HepG2 (cell line): Measurements from ENCODE around the gene UEVLD. TPM values are rescaled to one million over a fixed set of nuclear protein-coding genes. Genes with fewer than 3 reads are reported as not detected.

Source experiments
- AHR ChIP-seq: IDR thresholded peaks from 2 replicates; pipeline ENCODE4 v1.6.1; 2018; ENCODE audit warnings: missing genetic modification reagents, missing compliant biosample characterization
- CEBPZ ChIP-seq: IDR thresholded peaks from 2 replicates; pipeline ENCODE4 v1.6.1; 2012; ENCODE audit warnings: low read length, improper control_type of control experiment
- FOXC1 ChIP-seq: sonication (generic); formaldehyde crosslinking; IDR thresholded peaks from 2 replicates; pipeline ENCODE4 v1.8.0; 2022; ENCODE audit warnings: mild to moderate bottlenecking, missing genetic modification reagents, borderline replicate concordance
- HDAC6 ChIP-seq: fragments of 200-600 bp; sonication (generic); IDR thresholded peaks from 2 replicates; pipeline ENCODE4 v1.7.0; 2017; ENCODE audit warnings: mild to moderate bottlenecking, antibody characterized with exemption, low read length, low read depth
- LBX2 ChIP-seq: sonication (generic); formaldehyde crosslinking; IDR thresholded peaks from 2 replicates; pipeline ENCODE4 v1.5.0; 2020; ENCODE audit warnings: missing genetic modification reagents, mild to moderate bottlenecking, borderline replicate concordance
- MTA3 ChIP-seq: sonication (generic); formaldehyde crosslinking; IDR thresholded peaks from 2 replicates; pipeline ENCODE4 v1.4.0; 2020; ENCODE audit warnings: missing genetic modification reagents
- PITX1 ChIP-seq: sonication (generic); formaldehyde crosslinking; IDR thresholded peaks from 2 replicates; pipeline ENCODE4 v1.5.1; 2020; ENCODE audit warnings: mild to moderate bottlenecking, missing genetic modification reagents
- PTBP1 ChIP-seq: fragments of 200-400 bp; formaldehyde crosslinking; IDR thresholded peaks from 2 replicates; pipeline ENCODE4 v1.6.1; 2018; ENCODE audit warnings: low read length, low read depth; ENCODE audit not compliant: poor library complexity, severe bottlenecking
- TCF7 ChIP-seq: sonication (generic); IDR thresholded peaks from 2 replicates; pipeline ENCODE4 v1.6.1; 2016; ENCODE audit warnings: antibody characterized with exemption, low read depth
- TRIM22 ChIP-seq: fragments of 450-650 bp; IDR thresholded peaks from 2 replicates; pipeline ENCODE4 v1.6.1; 2017
- YY1 ChIP-seq: IDR thresholded peaks from 2 replicates; pipeline ENCODE4 v1.6.1; 2011; ENCODE audit warnings: low read length, low read depth, moderate library complexity, mild to moderate bottlenecking; ENCODE audit not compliant: insufficient read depth, insufficient replicate concordance
- ZNF513 ChIP-seq: sonication (generic); formaldehyde crosslinking; conservative IDR thresholded peaks from 2 replicates; pipeline ENCODE4 v1.5.0; 2020; ENCODE audit warnings: missing genetic modification reagents
- ZSCAN20 ChIP-seq: sonication (generic); formaldehyde crosslinking; IDR thresholded peaks from 2 replicates; pipeline ENCODE4 v1.4.0; 2020; ENCODE audit warnings: missing genetic modification reagents, mild to moderate bottlenecking, borderline replicate concordance
- polyA plus RNA-seq, 8 experiments: library from polyadenylated mRNA; depleted of rRNA in 3 of 8; stranded (reverse) in 7 of 8; unstranded in 1 of 8; fragments of >200 nt; fragmentation: Illumina TruSeq in 4 of 8; extraction: Trizol in 4 of 8; gene quantifications; 2 replicates each; pipeline versions ENCODE4 v1.2.1 to v1.2.3, GENCODE V29; 2011 to 2016; ENCODE audit warnings: low read depth in 4 of 8, missing spikeins in 1 of 8, mixed read lengths in 1 of 8; ENCODE audit not compliant: insufficient read depth in 1 of 8
- total RNA-seq, 5 experiments: library from RNA; depleted of rRNA; stranded (reverse); fragments of >200 nt; fragmentation: Illumina TruSeq; extraction: Trizol; gene quantifications; 2 replicates each; pipeline ENCODE4 v1.2.3, GENCODE V29; 2016; ENCODE audit warnings: low read depth in 1 of 5
- TF ChIP-seq, protein P1 (sequence below): sonication (generic); formaldehyde crosslinking; IDR thresholded peaks from 2 replicates; pipeline ENCODE4 v1.4.0; 2020; ENCODE audit warnings: missing genetic modification reagents, borderline replicate concordance
- TF ChIP-seq, protein P2 (sequence below): sonication (generic); formaldehyde crosslinking; IDR thresholded peaks from 2 replicates; pipeline ENCODE4 v1.4.0; 2020; ENCODE audit warnings: mild to moderate bottlenecking, missing genetic modification reagents

The UEVLD gene
- total and polyA plus RNA-seq, 2 of the 13 experiments (the other 11 are each of a cell fraction or from before 2014, with no cell fraction given): 5.7 to 13.7 TPM

DNA sequence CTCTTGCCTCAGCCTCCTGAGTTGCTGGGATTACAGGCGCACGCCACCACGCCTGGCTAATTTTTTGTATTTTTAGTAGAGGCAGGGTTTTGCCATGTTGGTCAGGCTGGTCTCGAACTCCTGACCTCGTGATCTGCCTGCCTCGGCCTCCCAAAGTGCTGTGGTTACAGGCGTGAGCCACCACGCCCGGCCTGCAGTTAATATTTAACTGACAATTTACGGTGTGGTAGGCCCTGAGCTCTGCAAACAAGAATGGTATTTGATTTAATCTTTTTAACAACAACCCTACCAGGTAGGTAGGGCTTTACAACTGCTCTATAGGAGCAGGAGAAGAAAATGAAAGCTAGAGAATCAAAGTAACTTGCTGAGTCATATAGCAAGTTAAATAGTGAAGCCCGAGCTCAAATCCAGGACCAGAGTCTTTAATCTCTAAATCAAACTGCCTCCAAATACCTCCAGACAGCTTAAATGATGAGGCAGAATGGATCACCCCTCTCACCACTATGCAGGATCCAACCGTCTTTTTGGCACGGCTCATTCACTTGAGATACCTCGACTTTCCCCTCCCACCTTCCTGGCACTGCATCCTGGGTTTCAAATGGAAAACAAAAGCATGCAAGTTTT is 9.4 kb downstream of the UEVLD start (continued):
- TF ChIP-seq YY1 (no peak), PITX1 (CRISPR knock-in tag) (peak; percentile 83; the same call in 1 of the 2 replicates), MTA3 (no peak), CEBPZ (no peak), FOXC1 (CRISPR knock-in tag) (no peak), TRIM22 (no peak), PTBP1 (no peak), HDAC6 (no peak), ZSCAN20 (CRISPR knock-in tag) (no peak), ZNF513 (CRISPR knock-in tag) (no peak), LBX2 (CRISPR knock-in tag) (no peak), AHR (CRISPR knock-in tag) (no peak), TCF7 (no peak)
- TF ChIP-seq, protein P1, sequence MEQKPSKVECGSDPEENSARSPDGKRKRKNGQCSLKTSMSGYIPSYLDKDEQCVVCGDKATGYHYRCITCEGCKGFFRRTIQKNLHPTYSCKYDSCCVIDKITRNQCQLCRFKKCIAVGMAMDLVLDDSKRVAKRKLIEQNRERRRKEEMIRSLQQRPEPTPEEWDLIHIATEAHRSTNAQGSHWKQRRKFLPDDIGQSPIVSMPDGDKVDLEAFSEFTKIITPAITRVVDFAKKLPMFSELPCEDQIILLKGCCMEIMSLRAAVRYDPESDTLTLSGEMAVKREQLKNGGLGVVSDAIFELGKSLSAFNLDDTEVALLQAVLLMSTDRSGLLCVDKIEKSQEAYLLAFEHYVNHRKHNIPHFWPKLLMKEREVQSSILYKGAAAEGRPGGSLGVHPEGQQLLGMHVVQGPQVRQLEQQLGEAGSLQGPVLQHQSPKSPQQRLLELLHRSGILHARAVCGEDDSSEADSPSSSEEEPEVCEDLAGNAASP (CRISPR knock-in tag): no peak
- TF ChIP-seq, protein P2, sequence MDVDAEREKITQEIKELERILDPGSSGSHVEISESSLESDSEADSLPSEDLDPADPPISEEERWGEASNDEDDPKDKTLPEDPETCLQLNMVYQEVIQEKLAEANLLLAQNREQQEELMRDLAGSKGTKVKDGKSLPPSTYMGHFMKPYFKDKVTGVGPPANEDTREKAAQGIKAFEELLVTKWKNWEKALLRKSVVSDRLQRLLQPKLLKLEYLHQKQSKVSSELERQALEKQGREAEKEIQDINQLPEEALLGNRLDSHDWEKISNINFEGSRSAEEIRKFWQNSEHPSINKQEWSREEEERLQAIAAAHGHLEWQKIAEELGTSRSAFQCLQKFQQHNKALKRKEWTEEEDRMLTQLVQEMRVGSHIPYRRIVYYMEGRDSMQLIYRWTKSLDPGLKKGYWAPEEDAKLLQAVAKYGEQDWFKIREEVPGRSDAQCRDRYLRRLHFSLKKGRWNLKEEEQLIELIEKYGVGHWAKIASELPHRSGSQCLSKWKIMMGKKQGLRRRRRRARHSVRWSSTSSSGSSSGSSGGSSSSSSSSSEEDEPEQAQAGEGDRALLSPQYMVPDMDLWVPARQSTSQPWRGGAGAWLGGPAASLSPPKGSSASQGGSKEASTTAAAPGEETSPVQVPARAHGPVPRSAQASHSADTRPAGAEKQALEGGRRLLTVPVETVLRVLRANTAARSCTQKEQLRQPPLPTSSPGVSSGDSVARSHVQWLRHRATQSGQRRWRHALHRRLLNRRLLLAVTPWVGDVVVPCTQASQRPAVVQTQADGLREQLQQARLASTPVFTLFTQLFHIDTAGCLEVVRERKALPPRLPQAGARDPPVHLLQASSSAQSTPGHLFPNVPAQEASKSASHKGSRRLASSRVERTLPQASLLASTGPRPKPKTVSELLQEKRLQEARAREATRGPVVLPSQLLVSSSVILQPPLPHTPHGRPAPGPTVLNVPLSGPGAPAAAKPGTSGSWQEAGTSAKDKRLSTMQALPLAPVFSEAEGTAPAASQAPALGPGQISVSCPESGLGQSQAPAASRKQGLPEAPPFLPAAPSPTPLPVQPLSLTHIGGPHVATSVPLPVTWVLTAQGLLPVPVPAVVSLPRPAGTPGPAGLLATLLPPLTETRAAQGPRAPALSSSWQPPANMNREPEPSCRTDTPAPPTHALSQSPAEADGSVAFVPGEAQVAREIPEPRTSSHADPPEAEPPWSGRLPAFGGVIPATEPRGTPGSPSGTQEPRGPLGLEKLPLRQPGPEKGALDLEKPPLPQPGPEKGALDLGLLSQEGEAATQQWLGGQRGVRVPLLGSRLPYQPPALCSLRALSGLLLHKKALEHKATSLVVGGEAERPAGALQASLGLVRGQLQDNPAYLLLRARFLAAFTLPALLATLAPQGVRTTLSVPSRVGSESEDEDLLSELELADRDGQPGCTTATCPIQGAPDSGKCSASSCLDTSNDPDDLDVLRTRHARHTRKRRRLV (CRISPR knock-in tag): no peak
